ENCODE data around the gene TRRAP.
A peak's percentile ranks its signal among the peaks of the same experiment; 100 is the strongest.

Gene TRRAP

GRCh38 chr7:99031496-99031895, 153.2 kb downstream of the TRRAP start:
- DNase-seq (ENCODE audit: low read depth) = no peak
- no peak overlapping the region for H3K4me3 ChIP-seq (ENCODE audit: control insufficient read depth, low read depth, low read length)
- no peak for TF ChIP-seq CTCF (conservative IDR thresholded peaks at IDR 0.05; ENCODE audit: control insufficient read depth, insufficient read depth, low read depth, low read length)

DNA sequence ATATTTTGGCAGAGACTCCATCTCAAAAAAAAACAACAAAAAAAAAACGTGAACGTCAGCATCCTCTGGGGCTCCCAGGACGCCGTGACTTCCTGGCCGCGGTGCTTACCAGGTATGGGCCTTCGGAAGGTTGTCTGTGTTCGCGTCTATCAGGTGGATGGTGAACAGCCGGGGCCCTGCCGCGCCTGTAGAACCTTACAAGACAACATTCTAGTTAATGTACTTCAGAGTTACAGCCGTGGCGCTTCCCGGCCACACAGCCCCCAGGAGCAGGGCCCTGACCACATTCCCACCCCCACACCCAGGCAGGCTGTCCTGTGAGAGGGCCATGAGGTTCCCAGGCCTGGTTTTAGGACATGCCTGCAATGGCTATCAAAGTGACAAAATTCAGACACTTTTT, 154.6 kb downstream of the TRRAP start:
- no peak for DNase-seq (ENCODE audit: low read depth)
- H3K4me3 ChIP-seq (ENCODE audit: control insufficient read depth, low read depth, low read length) = no peak overlapping the region
- no peak for TF ChIP-seq CTCF (conservative IDR thresholded peaks at IDR 0.05; ENCODE audit: control insufficient read depth, insufficient read depth, low read depth, low read length)

- DNase-seq (ENCODE audit: low read depth) = no peak
- no peak for TF ChIP-seq CTCF (conservative IDR thresholded peaks at IDR 0.05; ENCODE audit: control insufficient read depth, insufficient read depth, low read depth, low read length)
- H3K4me3 ChIP-seq (ENCODE audit: control insufficient read depth, low read depth, low read length) = no peak overlapping the region
Measured at GRCh38 chr7:99033765-99034164, 155.4 kb downstream of the TRRAP start.

DNA sequence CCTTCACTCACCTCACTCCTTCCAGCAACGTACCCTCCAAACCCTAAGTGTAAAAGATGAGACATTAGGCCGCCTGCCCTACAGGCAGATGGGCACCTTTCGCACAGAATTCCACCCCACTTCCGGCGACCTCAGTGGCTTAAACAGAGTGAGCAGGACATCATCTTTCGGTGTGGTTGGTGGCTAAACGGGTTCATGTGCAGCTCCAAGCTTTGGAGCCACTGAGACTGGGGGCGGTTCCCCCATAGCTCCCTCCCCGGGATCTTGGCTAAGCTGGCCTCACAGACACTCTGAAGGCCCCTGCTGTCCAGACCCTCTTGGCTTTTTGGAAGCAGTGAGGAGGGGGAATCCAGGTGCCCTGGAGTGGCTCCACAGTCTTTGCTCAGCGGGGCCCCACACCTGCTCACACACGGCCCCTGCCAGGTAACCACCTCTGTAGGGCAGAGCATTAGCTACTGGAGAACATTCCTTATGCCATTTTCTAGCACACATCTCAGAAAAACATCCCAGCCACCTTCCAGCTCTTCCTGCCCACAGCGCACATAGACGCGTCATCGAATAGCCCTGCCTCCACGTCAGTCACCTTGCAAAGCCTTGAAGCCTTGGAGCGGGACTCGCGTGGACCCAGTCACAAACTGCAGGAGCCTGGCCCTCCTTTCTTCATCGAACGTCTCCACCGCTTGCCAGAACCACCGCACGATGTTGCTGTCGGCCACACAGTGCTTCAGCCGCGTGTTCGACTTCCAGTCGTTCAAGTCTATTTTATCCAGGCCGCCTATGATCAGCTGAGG, 156.8 kb downstream of the TRRAP start:
- H3K4me3 ChIP-seq (ENCODE audit: control insufficient read depth, low read depth, low read length) = no peak overlapping the region
- no peak for TF ChIP-seq CTCF (conservative IDR thresholded peaks at IDR 0.05; ENCODE audit: control insufficient read depth, insufficient read depth, low read depth, low read length)
- DNase-seq (ENCODE audit: low read depth) = no peak

GRCh38 chr7:99035723-99036545, 157.6 kb downstream of the TRRAP start:
- TF ChIP-seq CTCF (conservative IDR thresholded peaks at IDR 0.05; ENCODE audit: control insufficient read depth, insufficient read depth, low read depth, low read length) = no peak
- DNase-seq (ENCODE audit: low read depth) = no peak
- H3K4me3 ChIP-seq (ENCODE audit: control insufficient read depth, low read depth, low read length) = no peak overlapping the region

GRCh38 chr7:99036546-99037111, 158.3 kb downstream of the TRRAP start:
- TF ChIP-seq CTCF (conservative IDR thresholded peaks at IDR 0.05; ENCODE audit: control insufficient read depth, insufficient read depth, low read depth, low read length) = peak; percentile 45

More at GRCh38 chr7:99036546-99037111, 158.3 kb downstream of the TRRAP start:
- DNase-seq (ENCODE audit: low read depth) = peak; percentile 81
- no peak overlapping the region for H3K4me3 ChIP-seq (ENCODE audit: control insufficient read depth, low read depth, low read length)

All from fibroblast of mammary gland (primary cell).